Spleen (tissue), 7 donors: Measurements from ENCODE around the gene LSS.

ENCODE experiments used
- CTCF ChIP-seq, 11 experiments: fragments of 200-600 bp in 7 of 11; fragments of 450-650 bp in 4 of 11; sonication (generic) in 4 of 11; IDR thresholded peaks in 8 of 11; conservative IDR thresholded peaks in 3 of 11; 1 replicate in 7 of 11; 2 replicates in 4 of 11; pipeline versions ENCODE4 v1.4.0 to v1.8.0; 2016 to 2021; ENCODE audit warnings: antibody characterized with exemption in 11 of 11, inconsistent platforms in 4 of 11, mild to moderate bottlenecking in 1 of 11
- POLR2A ChIP-seq, 3 donors: fragments of 450-650 bp; IDR thresholded peaks; one replicate each; pipeline ENCODE4 v1.5.1; 2017; ENCODE audit warnings: antibody characterized with exemption in 3 of 3, mild to moderate bottlenecking in 1 of 3
- donor health status: DM: no; HTN: no; CAD: no; lungs with moderate emphysema.
- donor health status: DM: no; HTN: no; CAD: no.
- donor health status: DM: no; HTN: no; CAD: no.

- no peak for TF ChIP-seq POLR2A (IDR thresholded peaks at IDR 0.05)
- TF ChIP-seq CTCF (IDR thresholded peaks at IDR 0.05 in 8 of 11, conservative IDR thresholded peaks at IDR 0.05 in 3 of 11) = no peak
Measured at GRCh38 chr21:46146856-46147255, 81.7 kb downstream of the LSS start.
